Measurements from ENCODE around the gene PLEKHA7.
"Not testable (repeated sequence)": the region's sequence is repeated elsewhere in the genome, so short reads cannot be mapped to it uniquely, and the experiment has no call there.

PLEKHA7 gene

GRCh38 chr11:17014321-17014832 is at the start of gene PLEKHA7:
PLEKHA7 (minus strand) TSS chr11:17014414; CDS start chr11:17014401, 13 bp downstream.
- DNase-seq: peak in 3 of 14 donors; percentile 31 to 50 (median 42)

GRCh38 chr11:17063171-17064002 is 49.2 kb upstream of the PLEKHA7 start:
- peak in 8 of 14 donors; percentile 7 to 55 (median 22) for DNase-seq

- DNase-seq: not testable (repeated sequence)
These were observed 36.9 kb upstream of the PLEKHA7 start for GRCh38 chr11:17051146-17051545.

- not testable (repeated sequence) for DNase-seq
These were observed 34.3 kb upstream of the PLEKHA7 start for GRCh38 chr11:17048491-17048890.

- DNase-seq: no peak
These were observed 32.5 kb upstream of the PLEKHA7 start for GRCh38 chr11:17046690-17047089.

GRCh38 chr11:17036666-17037658 is 22.7 kb upstream of the PLEKHA7 start:
- DNase-seq: no peak

- DNase-seq: not testable (repeated sequence)
These were observed 19.8 kb upstream of the PLEKHA7 start for GRCh38 chr11:17034027-17034426.

- no peak for DNase-seq
These were observed 12.4 kb upstream of the PLEKHA7 start for GRCh38 chr11:17026487-17027082.

- no peak for DNase-seq
These were observed 10.7 kb upstream of the PLEKHA7 start for GRCh38 chr11:17024924-17025323.

GRCh38 chr11:17021511-17021910 is 7.3 kb upstream of the PLEKHA7 start:
- no peak for DNase-seq

- no peak for DNase-seq
These were observed 6.6 kb upstream of the PLEKHA7 start for GRCh38 chr11:17020831-17021230.

- DNase-seq: no peak
These were observed 5.0 kb upstream of the PLEKHA7 start for GRCh38 chr11:17019232-17019631.

GRCh38 chr11:17015627-17016126 is 1.5 kb upstream of the PLEKHA7 start:
- DNase-seq: no peak

GRCh38 chr11:17014833-17015626 is 816 bp upstream of the PLEKHA7 start:
- peak in 2 of 14 donors; percentile 23 to 24 for DNase-seq

GRCh38 chr11:17013548-17014320 is 480 bp downstream of the PLEKHA7 start:
- peak in 3 of 14 donors; percentile 34 to 50 (median 42) for DNase-seq

GRCh38 chr11:17012712-17013547 is 1.3 kb downstream of the PLEKHA7 start:
- peak in 6 of 14 donors; percentile 10 to 69 (median 44) for DNase-seq

- no peak for DNase-seq
These were observed 2.0 kb downstream of the PLEKHA7 start for GRCh38 chr11:17012179-17012578.

GRCh38 chr11:17010851-17011420 is 3.3 kb downstream of the PLEKHA7 start:
- DNase-seq: no peak

GRCh38 chr11:17008099-17008498 is 6.1 kb downstream of the PLEKHA7 start:
- DNase-seq: peak in 1 of 14 donors; percentile 18
